Activated T-helper 1 cell treated with anti-CD3 and anti-CD28 coated beads, Interleukin-12 subunit alpha, Interleukin-12 subunit beta, Interleukin-2, Interleukin-4 antibody, amounts not matched to agents 30 ng/mL and 10 ng/mL and 1 ng/mL, durations not matched to agents 14 hours and 24 hours and 36 hours (primary cell): Measurements from ENCODE around the gene RBPJ. TPM values are rescaled to one million over a fixed set of nuclear protein-coding genes. Genes with fewer than 3 reads are reported as not detected.
"Not testable (repeated sequence)": the region's sequence is repeated elsewhere in the genome, so short reads cannot be mapped to it uniquely, and the experiment has no call there.

Experiments
- DNase-seq: peaks from one replicate; pipeline ENCODE4 v3.0.0; 2021; ENCODE audit warnings: low spot score
- H3K27ac Mint-ChIP-seq: one replicate; pipeline ENCODE4 v1.8.0; 2021; ENCODE audit warnings: mild to moderate bottlenecking, mixed read lengths
- H3K27me3 Mint-ChIP-seq: one replicate; pipeline ENCODE4 v1.8.0; 2022; ENCODE audit warnings: mild to moderate bottlenecking, moderate library complexity, mixed read lengths; ENCODE audit not compliant: insufficient read depth
- H3K36me3 Mint-ChIP-seq: one replicate; pipeline ENCODE4 v1.8.0; 2021; ENCODE audit warnings: low read depth, mixed read lengths
- H3K4me1 Mint-ChIP-seq: one replicate; pipeline ENCODE4 v1.8.0; 2021; ENCODE audit warnings: low read depth, mixed read lengths
- H3K4me3 Mint-ChIP-seq: one replicate; pipeline ENCODE4 v1.8.0; 2021; ENCODE audit warnings: mild to moderate bottlenecking, moderate library complexity, mixed read lengths
- H3K9me3 Mint-ChIP-seq: one replicate; pipeline ENCODE4 v1.8.0; 2021; ENCODE audit warnings: mixed read lengths
- intact Hi-C: fragments of 100-400 bp; cut with micrococcal nuclease; formaldehyde crosslinking; loops from one replicate; pipeline ENCODE4 v1.15.1; 2024
- total RNA-seq: library from RNA; stranded (reverse); gene quantifications from 2 replicates; pipeline ENCODE4 v1.2.3, GENCODE V29; 2022

The RBPJ gene
- total RNA-seq, 1 donor from 2014 or later, result 455 TPM

GRCh38 chr4:26308568-26308967, 12.2 kb upstream of the RBPJ start:
- Mint-ChIP-seq H3K4me1 (peaks cover 44% of the 10 kb centered on the region), H3K4me3 (no peak overlapping the region), H3K27me3 (no peaks in the 10 kb centered on the region), H3K27ac (peak overlapping the region; percentile 26), H3K36me3 (peaks cover 4% of the 10 kb centered on the region), H3K9me3 (no peaks in the 10 kb centered on the region)
- intact Hi-C loops, result loop anchor here (1.0 to 5.0 kb wide), 4 partner anchors 20 to 371 kb away; no protein-coding TSS in a partner anchor
- DNase-seq, result no peak

- intact Hi-C loops, result loop anchor here (5.0 kb wide), 1 partner anchor 53 kb away; no protein-coding TSS in a partner anchor
- Mint-ChIP-seq H3K4me1 (peaks cover 52% of the 10 kb centered on the region), H3K36me3 (peaks cover 12% of the 10 kb centered on the region), H3K9me3 (peaks cover 10% of the 10 kb centered on the region), H3K27ac (no peak overlapping the region), H3K4me3 (no peak overlapping the region), H3K27me3 (peaks cover 2% of the 10 kb centered on the region)
- no peak for DNase-seq
These were observed 10.6 kb upstream of the RBPJ start for GRCh38 chr4:26310264-26310663.

- H3K9me3 Mint-ChIP-seq, result peaks cover 17% of the 10 kb centered on the region
- H3K36me3 Mint-ChIP-seq, result peaks cover 14% of the 10 kb centered on the region
- intact Hi-C loops, result loop anchor here (5.0 kb wide), 1 partner anchor 54 kb away; no protein-coding TSS in a partner anchor
- H3K27ac Mint-ChIP-seq, result peak overlapping the region; percentile 58
- H3K27me3 Mint-ChIP-seq, result peaks cover 2% of the 10 kb centered on the region
- no peak for DNase-seq
- H3K4me3 Mint-ChIP-seq, result no peak overlapping the region
- H3K4me1 Mint-ChIP-seq, result peaks cover 49% of the 10 kb centered on the region
These were observed 9.2 kb upstream of the RBPJ start for GRCh38 chr4:26311633-26312032.

GRCh38 chr4:26315316-26315932, 5.4 kb upstream of the RBPJ start:
- not testable (repeated sequence) for DNase-seq, H3K27me3 Mint-ChIP-seq, H3K27ac Mint-ChIP-seq
- peaks cover 23% of the 10 kb centered on the region for H3K36me3 Mint-ChIP-seq
- peaks cover 27% of the 10 kb centered on the region for H3K9me3 Mint-ChIP-seq
- intact Hi-C loops, result loop anchor here (5.0 kb wide), 1 partner anchor 547 kb away; the partner anchor contains the start of gene STIM2
- peaks cover 38% of the 10 kb centered on the region for H3K4me1 Mint-ChIP-seq
- peak overlapping the region; percentile 45 for H3K4me3 Mint-ChIP-seq

GRCh38 chr4:26317766-26318165, 3.0 kb upstream of the RBPJ start:
- peaks cover 25% of the 10 kb centered on the region for H3K4me1 Mint-ChIP-seq
- peaks cover 27% of the 10 kb centered on the region for H3K9me3 Mint-ChIP-seq
- H3K27me3 Mint-ChIP-seq, result peaks cover 2% of the 10 kb centered on the region
- intact Hi-C loops, result loop anchor here (5.0 kb wide), 1 partner anchor 545 kb away; the partner anchor contains the start of gene STIM2
- H3K27ac Mint-ChIP-seq, result peak overlapping the region; percentile 100
- H3K4me3 Mint-ChIP-seq, result no peak overlapping the region
- H3K36me3 Mint-ChIP-seq, result peaks cover 31% of the 10 kb centered on the region
- DNase-seq, result no peak

- Mint-ChIP-seq H3K36me3 (peaks cover 41% of the 10 kb centered on the region), H3K27me3 (peaks cover 2% of the 10 kb centered on the region), H3K4me3 (peak overlapping the region; percentile 94), H3K4me1 (peaks cover 33% of the 10 kb centered on the region), H3K9me3 (peaks cover 23% of the 10 kb centered on the region), H3K27ac (peak overlapping the region; percentile 100)
- DNase-seq, result peak; percentile 98
- intact Hi-C loops, result loop anchor here (1.0 to 5.0 kb wide), 12 partner anchors 12 to 543 kb away; partner anchors contain the start of genes SMIM20 and STIM2
These were observed 1.3 kb upstream of the RBPJ start for GRCh38 chr4:26319467-26319948.

GRCh38 chr4:26319949-26320537, 771 bp upstream of the RBPJ start:
- Mint-ChIP-seq H3K9me3 (peaks cover 19% of the 10 kb centered on the region), H3K36me3 (peaks cover 41% of the 10 kb centered on the region), H3K4me1 (peaks cover 35% of the 10 kb centered on the region), H3K4me3 (peak overlapping the region; percentile 94), H3K27ac (peak overlapping the region; percentile 100), H3K27me3 (peaks cover 2% of the 10 kb centered on the region)
- intact Hi-C loops, result loop anchor here (1.0 to 10.0 kb wide), 16 partner anchors 13 to 675 kb away; partner anchors contain the start of genes SEL1L3, SMIM20 and STIM2
- DNase-seq, result no peak

- Mint-ChIP-seq H3K36me3 (peaks cover 38% of the 10 kb centered on the region), H3K4me3 (peak overlapping the region; percentile 97), H3K27me3 (no peaks in the 10 kb centered on the region), H3K27ac (peak overlapping the region; percentile 98), H3K9me3 (peaks cover 10% of the 10 kb centered on the region), H3K4me1 (peaks cover 38% of the 10 kb centered on the region)
- intact Hi-C loops, result loop anchor here (1.0 to 10.0 kb wide), 5 partner anchors 383 to 673 kb away; partner anchors contain the start of gene SEL1L3
- peak; percentile 22 for DNase-seq
These were observed 783 bp downstream of the RBPJ start for GRCh38 chr4:26321373-26322221.

- intact Hi-C loops, result loop anchor here (1.0 to 10.0 kb wide), 4 partner anchors 384 to 672 kb away; partner anchors contain the start of gene SEL1L3
- peaks cover 37% of the 10 kb centered on the region for H3K36me3 Mint-ChIP-seq
- peak overlapping the region; percentile 98 for H3K27ac Mint-ChIP-seq
- peaks cover 5% of the 10 kb centered on the region for H3K9me3 Mint-ChIP-seq
- no peak for DNase-seq
- H3K4me3 Mint-ChIP-seq, result peak overlapping the region; percentile 97
- H3K27me3 Mint-ChIP-seq, result no peaks in the 10 kb centered on the region
- peaks cover 38% of the 10 kb centered on the region for H3K4me1 Mint-ChIP-seq
These were observed 1.5 kb downstream of the RBPJ start for GRCh38 chr4:26322346-26322745.

GRCh38 chr4:26323821-26324220, 3.0 kb downstream of the RBPJ start:
- Mint-ChIP-seq H3K27me3 (no peaks in the 10 kb centered on the region), H3K27ac (peak overlapping the region; percentile 89), H3K4me1 (peaks cover 37% of the 10 kb centered on the region), H3K36me3 (peaks cover 36% of the 10 kb centered on the region), H3K9me3 (no peaks in the 10 kb centered on the region), H3K4me3 (peak overlapping the region; percentile 97)
- intact Hi-C loops, result loop anchor here (2.0 to 10.0 kb wide), 4 partner anchors 49 to 671 kb away; partner anchors contain the start of gene SEL1L3
- DNase-seq, result no peak

GRCh38 chr4:26325191-26325590, 4.4 kb downstream of the RBPJ start:
- Mint-ChIP-seq H3K9me3 (no peaks in the 10 kb centered on the region), H3K4me1 (peaks cover 47% of the 10 kb centered on the region), H3K4me3 (peak overlapping the region; percentile 85), H3K36me3 (peaks cover 38% of the 10 kb centered on the region), H3K27me3 (no peaks in the 10 kb centered on the region), H3K27ac (peak overlapping the region; percentile 80)
- peak; percentile 24 for DNase-seq
- intact Hi-C loops, result loop anchor here (1.0 to 10.0 kb wide), 5 partner anchors 48 to 670 kb away; no protein-coding TSS in a partner anchor

GRCh38 chr4:26326791-26327190, 6.0 kb downstream of the RBPJ start:
- no peak for DNase-seq
- peaks cover 52% of the 10 kb centered on the region for H3K4me1 Mint-ChIP-seq
- peaks cover 37% of the 10 kb centered on the region for H3K36me3 Mint-ChIP-seq
- peak overlapping the region; percentile 57 for H3K4me3 Mint-ChIP-seq
- no peaks in the 10 kb centered on the region for H3K27me3 Mint-ChIP-seq
- H3K27ac Mint-ChIP-seq, result peak overlapping the region; percentile 63
- H3K9me3 Mint-ChIP-seq, result no peaks in the 10 kb centered on the region
- intact Hi-C loops, result loop anchor here (10.0 kb wide), 2 partner anchors 418 to 668 kb away; no protein-coding TSS in a partner anchor
